ENCODE measurements around the gene NPTXR.

The NPTXR gene

GRCh38 chr22:38774496-38775166 is 69.2 kb downstream of the NPTXR start:
- no peak overlapping the region for H3K4me3 ChIP-seq (ENCODE audit: low read depth, low read length)
- DNase-seq (ENCODE audit: low read depth) = no peak
- no peak for TF ChIP-seq CTCF (IDR thresholded peaks at IDR 0.05; ENCODE audit: control insufficient read depth, extremely low read depth, insufficient read depth)

GRCh38 chr22:38773363-38773946 is 70.4 kb downstream of the NPTXR start:
- TF ChIP-seq CTCF (IDR thresholded peaks at IDR 0.05; ENCODE audit: control insufficient read depth, extremely low read depth, insufficient read depth) = no peak
- DNase-seq (ENCODE audit: low read depth) = no peak
- H3K4me3 ChIP-seq (ENCODE audit: low read depth, low read length) = no peak overlapping the region

GRCh38 chr22:38772623-38772873 is 71.3 kb downstream of the NPTXR start:
- no peak overlapping the region for H3K4me3 ChIP-seq (ENCODE audit: low read depth, low read length)
- no peak for DNase-seq (ENCODE audit: low read depth)
- no peak for TF ChIP-seq CTCF (IDR thresholded peaks at IDR 0.05; ENCODE audit: control insufficient read depth, extremely low read depth, insufficient read depth)

GRCh38 chr22:38770257-38770949 is 73.4 kb downstream of the NPTXR start:
- DNase-seq (ENCODE audit: low read depth) = no peak
- no peak for TF ChIP-seq CTCF (IDR thresholded peaks at IDR 0.05; ENCODE audit: control insufficient read depth, extremely low read depth, insufficient read depth)
- no peak overlapping the region for H3K4me3 ChIP-seq (ENCODE audit: low read depth, low read length)

Data from LNCaP clone FGC (cell line).